ENCODE measurements around the gene REPIN1.
A peak's percentile ranks its signal among the peaks of the same experiment; 100 is the strongest.

REPIN1 gene

DNA sequence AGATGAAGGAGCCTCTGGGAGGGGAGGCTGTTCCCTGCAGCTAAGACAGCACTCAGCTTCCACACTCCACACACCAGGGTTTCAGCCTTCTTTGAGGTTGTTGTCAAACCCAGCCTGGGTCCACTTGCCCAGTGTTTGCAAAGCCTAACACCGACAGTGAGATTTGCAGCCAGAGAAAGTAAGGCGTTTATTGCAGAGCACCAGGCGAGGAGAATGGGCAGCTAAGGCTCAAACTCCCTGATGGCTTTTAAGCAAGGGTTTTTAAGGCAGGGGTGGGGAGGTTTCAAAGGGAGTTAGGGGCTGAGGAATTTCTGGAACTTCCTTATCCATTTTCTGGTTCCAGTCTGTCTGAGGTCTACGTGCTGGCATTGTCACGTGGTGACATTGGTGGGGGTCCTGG, 5.8 kb downstream of the REPIN1 start:
- no peak overlapping the region for H3K4me2 ChIP-seq (ENCODE audit: low read length)
- H3K4me1 ChIP-seq (ENCODE audit: insufficient read depth, low read length, severe bottlenecking): peaks cover 50% of the 10 kb centered on the region
- H3K9ac ChIP-seq (ENCODE audit: low read length): no peak overlapping the region
- H3K36me3 ChIP-seq (ENCODE audit: insufficient read depth, low read length): peaks cover 41% of the 10 kb centered on the region
- 0 out of 2 replicates have a peak, but pooled peaks cover 5% of the 10 kb centered on the region for H3F3A ChIP-seq (ENCODE audit: insufficient read depth, low read length)
- no peaks in the 10 kb centered on the region for H3K9me3 ChIP-seq (ENCODE audit: low read length)
- no peak overlapping the region for H2AFZ ChIP-seq (ENCODE audit: low read length)
- H3K79me2 ChIP-seq (ENCODE audit: insufficient read depth, low read length): no peaks in the 10 kb centered on the region
- H3K9me2 ChIP-seq (ENCODE audit: low read depth, low read length): no peaks in the 10 kb centered on the region
- TF ChIP-seq CTCF (IDR thresholded peaks at IDR 0.05; ENCODE audit: low read length): no peak
- TF ChIP-seq EZH2 (IDR thresholded peaks at IDR 0.05; ENCODE audit: borderline replicate concordance, low read length): no peak
- no peak overlapping the region for H3K4me3 ChIP-seq (ENCODE audit: low read depth, low read length, poor library complexity, severe bottlenecking)
- no peaks in the 10 kb centered on the region for H3K27me3 ChIP-seq (ENCODE audit: insufficient read depth, low read length)
- no peaks in the 10 kb centered on the region for H4K20me1 ChIP-seq (ENCODE audit: insufficient read depth, low read length)
- no peak overlapping the region for H3K27ac ChIP-seq (ENCODE audit: low read depth, low read length, poor library complexity, severe bottlenecking)

GRCh38 chr7:150375662-150376521, 7.3 kb downstream of the REPIN1 start:
- Histone ChIP-seq H3K4me3 (ENCODE audit: low read depth, low read length, poor library complexity, severe bottlenecking) (no peak overlapping the region), H3K79me2 (ENCODE audit: insufficient read depth, low read length) (no peaks in the 10 kb centered on the region), H3K9me3 (ENCODE audit: low read length) (no peaks in the 10 kb centered on the region), H3K4me1 (ENCODE audit: insufficient read depth, low read length, severe bottlenecking) (peaks cover 52% of the 10 kb centered on the region), H3K27ac (ENCODE audit: low read depth, low read length, poor library complexity, severe bottlenecking) (peak overlapping the region; percentile 54), H3K9me2 (ENCODE audit: low read depth, low read length) (no peaks in the 10 kb centered on the region), H3K36me3 (ENCODE audit: insufficient read depth, low read length) (peaks cover 36% of the 10 kb centered on the region), H3K4me2 (ENCODE audit: low read length) (no peak overlapping the region; the same call in 1 of the 2 replicates), H3K9ac (ENCODE audit: low read length) (no peak overlapping the region), H3K27me3 (ENCODE audit: insufficient read depth, low read length) (no peaks in the 10 kb centered on the region), H2AFZ (ENCODE audit: low read length) (no peak overlapping the region), H3F3A (ENCODE audit: insufficient read depth, low read length) (0 out of 2 replicates have a peak, but pooled peaks cover 5% of the 10 kb centered on the region), H4K20me1 (ENCODE audit: insufficient read depth, low read length) (no peaks in the 10 kb centered on the region)
- TF ChIP-seq EZH2 (IDR thresholded peaks at IDR 0.05; ENCODE audit: borderline replicate concordance, low read length): no peak
- no peak for TF ChIP-seq CTCF (IDR thresholded peaks at IDR 0.05; ENCODE audit: low read length)

- no peak for TF ChIP-seq CTCF (IDR thresholded peaks at IDR 0.05; ENCODE audit: low read length)
- no peak for TF ChIP-seq EZH2 (IDR thresholded peaks at IDR 0.05; ENCODE audit: borderline replicate concordance, low read length)
- 0 out of 2 replicates have a peak, but pooled peaks cover 5% of the 10 kb centered on the region for H3F3A ChIP-seq (ENCODE audit: insufficient read depth, low read length)
- no peak overlapping the region for H3K9ac ChIP-seq (ENCODE audit: low read length)
- peak overlapping the region; percentile 54 for H3K27ac ChIP-seq (ENCODE audit: low read depth, low read length, poor library complexity, severe bottlenecking)
- H3K36me3 ChIP-seq (ENCODE audit: insufficient read depth, low read length): peaks cover 31% of the 10 kb centered on the region
- peaks cover 56% of the 10 kb centered on the region for H3K4me1 ChIP-seq (ENCODE audit: insufficient read depth, low read length, severe bottlenecking)
- H3K9me3 ChIP-seq (ENCODE audit: low read length): no peaks in the 10 kb centered on the region
- no peaks in the 10 kb centered on the region for H3K79me2 ChIP-seq (ENCODE audit: insufficient read depth, low read length)
- no peaks in the 10 kb centered on the region for H3K9me2 ChIP-seq (ENCODE audit: low read depth, low read length)
- H3K4me3 ChIP-seq (ENCODE audit: low read depth, low read length, poor library complexity, severe bottlenecking): no peak overlapping the region
- H3K4me2 ChIP-seq (ENCODE audit: low read length): no peak overlapping the region; the same call in 1 of the 2 replicates
- H3K27me3 ChIP-seq (ENCODE audit: insufficient read depth, low read length): no peaks in the 10 kb centered on the region
- no peaks in the 10 kb centered on the region for H4K20me1 ChIP-seq (ENCODE audit: insufficient read depth, low read length)
- H2AFZ ChIP-seq (ENCODE audit: low read length): no peak overlapping the region
Measured at GRCh38 chr7:150376560-150376959, 7.9 kb downstream of the REPIN1 start.
